H9 (cell line): ENCODE results near the gene POU2F2. TPM values are rescaled to one million over a fixed set of nuclear protein-coding genes. Genes with fewer than 3 reads are reported as not detected.

Experiments used
- DNase-seq: peaks from one replicate; pipeline ENCODE4 v3.0.0-alpha.2; 2017
- H2AFZ ChIP-seq: one replicate; pipeline ENCODE4 v1.6.1; 2013; ENCODE audit warnings: mild to moderate bottlenecking, low read length, control low read depth, moderate library complexity
- H2AK5ac ChIP-seq: 2 replicates; pipeline ENCODE4 v1.6.1; 2013; ENCODE audit warnings: low read length, control low read depth, mixed read lengths; ENCODE audit not compliant: insufficient read length
- H2BK120ac ChIP-seq: one replicate; pipeline ENCODE4 v1.6.1; 2013; ENCODE audit warnings: low read depth, mild to moderate bottlenecking, low read length, control low read depth, inconsistent platforms; ENCODE audit not compliant: poor library complexity, severe bottlenecking
- H2BK12ac ChIP-seq: 2 replicates; pipeline ENCODE4 v1.6.1; 2013; ENCODE audit warnings: low read length, control low read depth, mixed read lengths, low read depth; ENCODE audit not compliant: insufficient read length
- H2BK15ac ChIP-seq: 2 replicates; pipeline ENCODE4 v1.6.1; 2013; ENCODE audit warnings: low read depth, low read length, control low read depth
- H2BK20ac ChIP-seq: one replicate; pipeline ENCODE4 v1.6.1; 2013; ENCODE audit warnings: low read depth, mild to moderate bottlenecking, low read length, control low read depth, inconsistent platforms; ENCODE audit not compliant: poor library complexity, severe bottlenecking
- H2BK5ac ChIP-seq: 2 replicates; pipeline ENCODE4 v1.6.1; 2013; ENCODE audit warnings: low read length, control low read depth, mixed read lengths; ENCODE audit not compliant: insufficient read length
- H3K14ac ChIP-seq: 2 replicates; pipeline ENCODE4 v1.6.1; 2013; ENCODE audit warnings: low read length, control low read depth; ENCODE audit not compliant: insufficient read depth
- H3K18ac ChIP-seq: 2 replicates; pipeline ENCODE4 v1.6.1; 2013; ENCODE audit warnings: low read depth, mild to moderate bottlenecking, mixed read lengths, low read length, control low read depth; ENCODE audit not compliant: insufficient read length
- H3K23ac ChIP-seq: 2 replicates; pipeline ENCODE4 v1.6.1; 2013; ENCODE audit warnings: low read length, control low read depth, mixed read lengths, low read depth; ENCODE audit not compliant: insufficient read length
- H3K23me2 ChIP-seq: 2 replicates; pipeline ENCODE4 v1.6.1; 2013; ENCODE audit warnings: low read depth, mild to moderate bottlenecking, mixed read lengths, low read length, control low read depth; ENCODE audit not compliant: insufficient read length, poor library complexity, severe bottlenecking
- H3K27ac ChIP-seq: 2 replicates; pipeline ENCODE4 v1.5.1; 2013; ENCODE audit warnings: low read length, control low read depth, mixed read lengths, low read depth; ENCODE audit not compliant: insufficient read length
- H3K27me3 ChIP-seq: 2 replicates; pipeline ENCODE4 v1.6.1; 2013; ENCODE audit warnings: low read length, control low read depth, inconsistent platforms; ENCODE audit not compliant: insufficient read depth
- H3K4ac ChIP-seq: 2 replicates; pipeline ENCODE4 v1.6.1; 2013; ENCODE audit warnings: low read depth, mild to moderate bottlenecking, control low read depth, inconsistent platforms, low read length, moderate library complexity
- H3K4me1 ChIP-seq: 2 replicates; pipeline ENCODE4 v1.6.1; 2013; ENCODE audit warnings: low read length, control low read depth, inconsistent platforms; ENCODE audit not compliant: insufficient read depth
- H3K4me2 ChIP-seq: 2 replicates; pipeline ENCODE4 v1.6.1; 2013; ENCODE audit warnings: low read length, control low read depth, mixed read lengths; ENCODE audit not compliant: insufficient read length, insufficient read depth
- H3K56ac ChIP-seq: 2 replicates; pipeline ENCODE4 v1.6.1; 2013; ENCODE audit warnings: low read depth, mild to moderate bottlenecking, mixed read lengths, low read length, control low read depth; ENCODE audit not compliant: insufficient read length
- H3K79me1 ChIP-seq: 2 replicates; pipeline ENCODE4 v1.6.1; 2013; ENCODE audit warnings: low read depth, mild to moderate bottlenecking, moderate library complexity, low read length, control low read depth, inconsistent platforms; ENCODE audit not compliant: insufficient read depth, poor library complexity, severe bottlenecking
- H3K79me2 ChIP-seq: 2 replicates; pipeline ENCODE4 v1.6.1; 2013; ENCODE audit warnings: low read length, control low read depth, inconsistent platforms; ENCODE audit not compliant: insufficient read depth
- H3K9ac ChIP-seq: 2 replicates; pipeline ENCODE4 v1.6.1; 2013; ENCODE audit warnings: low read length, control low read depth, mixed read lengths; ENCODE audit not compliant: insufficient read length; ENCODE audit errors: extremely low read depth
- H3K9me3 ChIP-seq: one replicate; pipeline ENCODE4 v1.6.1; 2013; ENCODE audit warnings: low read depth, low read length, inconsistent platforms; ENCODE audit not compliant: control insufficient read depth
- H3T11ph ChIP-seq: one replicate; pipeline ENCODE4 v1.6.1; 2013; ENCODE audit warnings: mild to moderate bottlenecking, low read length, control low read depth, inconsistent platforms
- H4K20me1 ChIP-seq: one replicate; pipeline ENCODE4 v1.6.1; 2013; ENCODE audit not compliant: control insufficient read depth, insufficient read length, insufficient read depth
- H4K5ac ChIP-seq: 2 replicates; pipeline ENCODE4 v1.6.1; 2013; ENCODE audit warnings: low read depth, mild to moderate bottlenecking, mixed read lengths, low read length, control low read depth; ENCODE audit not compliant: insufficient read length
- H4K8ac ChIP-seq: replicated peaks from 2 replicates; pipeline ENCODE4 v1.6.1; 2013; ENCODE audit warnings: low read length, control low read depth, mixed read lengths, low read depth; ENCODE audit not compliant: insufficient read length
- H4K91ac ChIP-seq: 2 replicates; pipeline ENCODE4 v1.6.1; 2013; ENCODE audit warnings: low read depth, mild to moderate bottlenecking, moderate library complexity, mixed read lengths, low read length, control low read depth; ENCODE audit not compliant: insufficient read length
- H3K27ac Mint-ChIP-seq, 3 experiments: 2 replicates in 2 of 3; 3 replicates in 1 of 3; pipeline ENCODE4 v1.8.0; 2020 to 2021; ENCODE audit warnings: mixed read lengths in 3 of 3, mild to moderate bottlenecking in 1 of 3, moderate library complexity in 1 of 3
- H3K27me3 Mint-ChIP-seq: 2 replicates; pipeline ENCODE4 v1.8.0; 2021; ENCODE audit warnings: low read depth, mild to moderate bottlenecking, moderate library complexity, mixed read lengths
- H3K36me3 Mint-ChIP-seq, 3 experiments: 2 replicates in 2 of 3; 3 replicates in 1 of 3; pipeline ENCODE4 v1.8.0; 2020 to 2021; ENCODE audit warnings: low read depth in 3 of 3, mixed read lengths in 3 of 3; ENCODE audit not compliant: insufficient read depth in 1 of 3
- H3K4me1 Mint-ChIP-seq, 2 experiments: 2 replicates each; pipeline ENCODE4 v1.8.0; 2020; ENCODE audit warnings: mixed read lengths in 2 of 2
- H3K4me3 Mint-ChIP-seq, 2 experiments: 2 replicates in 1 of 2; 3 replicates in 1 of 2; pipeline ENCODE4 v1.8.0; 2020 to 2021; ENCODE audit warnings: mild to moderate bottlenecking in 2 of 2, mixed read lengths in 2 of 2, moderate library complexity in 1 of 2
- H3K9me3 Mint-ChIP-seq, 2 experiments: 2 replicates in 1 of 2; 3 replicates in 1 of 2; pipeline ENCODE4 v1.8.0; 2020; ENCODE audit warnings: mild to moderate bottlenecking in 2 of 2, mixed read lengths in 2 of 2, moderate library complexity in 1 of 2
- WGBS: extraction: QIAGEN DNeasy Blood & Tissue Kit; methylation state at CpG from one replicate; pipeline ENCODE4 v1.1.7; 2013; ENCODE audit warnings: missing lambda C conversion rate, low lambda C conversion rate, mixed read lengths; ENCODE audit not compliant: insufficient read length; ENCODE audit errors: extremely low coverage; 5-methylcytosine and 5-hydroxymethylcytosine counted together
- total RNA-seq: library from RNA; stranded (reverse); gene quantifications from 2 replicates; pipeline ENCODE4 v1.2.1, GENCODE V29; 2021
- TF ChIP-seq, protein P1 (sequence below): fragments of 200-600 bp; sonication (generic); conservative IDR thresholded peaks from 3 replicates; pipeline ENCODE4 v1.8.0; 2021; ENCODE audit warnings: antibody characterized with exemption, mild to moderate bottlenecking

The POU2F2 gene
- total RNA-seq, 1 experiment from 2014 or later = 2.9 TPM

DNA sequence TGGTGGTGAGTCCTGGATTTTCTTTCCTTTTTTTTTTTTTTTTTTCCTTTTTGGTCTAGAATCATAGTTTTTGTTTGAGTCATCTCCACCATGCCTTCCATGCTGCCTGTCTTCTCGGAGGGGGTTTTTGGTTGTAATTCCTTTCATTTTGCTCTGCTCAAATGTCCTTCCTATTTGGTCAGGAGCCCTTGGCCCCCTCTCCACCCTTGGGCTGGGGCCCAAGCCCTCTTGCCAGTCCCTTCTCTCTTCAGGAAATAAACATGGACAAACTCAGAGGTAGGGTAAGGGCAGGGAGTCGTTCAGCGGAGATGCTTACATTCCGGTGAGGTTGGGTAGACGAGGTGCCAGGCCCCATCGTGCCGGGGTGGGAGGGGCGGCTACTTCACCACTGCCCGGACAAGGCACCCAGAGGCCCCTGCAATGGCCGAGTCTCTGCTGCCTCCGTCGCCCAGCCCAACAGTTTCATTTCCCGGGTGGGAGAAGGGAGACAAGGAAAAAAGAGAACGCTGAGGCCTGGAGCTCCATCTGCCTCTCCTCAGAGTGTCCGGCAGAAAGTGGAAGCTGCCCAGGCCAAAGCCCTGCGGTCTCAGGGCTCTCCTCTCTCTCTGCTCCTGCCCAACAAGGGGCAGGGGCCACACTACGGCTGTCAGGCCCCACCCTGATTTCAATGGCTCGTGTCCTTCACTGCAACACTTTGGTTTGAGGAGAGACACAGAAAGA lies 43.6 kb downstream of the POU2F2 start:
- H3K4me1 Mint-ChIP-seq = peaks cover 16 to 44% of the 10 kb centered on the region in 2 experiments
- no peak overlapping the region for H3K9ac ChIP-seq
- no peak overlapping the region for H3K4me2 ChIP-seq
- no peak overlapping the region for H2BK5ac ChIP-seq
- H3K56ac ChIP-seq = no peak overlapping the region
- H2BK15ac ChIP-seq = no peak overlapping the region
- no peaks in the 10 kb centered on the region; a peak in 1 of 7 replicates for H3K36me3 Mint-ChIP-seq
- H3T11ph ChIP-seq = no peak overlapping the region
- no peak overlapping the region for H4K5ac ChIP-seq
- H3K23me2 ChIP-seq = no peaks in the 10 kb centered on the region
- H3K27me3 Mint-ChIP-seq = peaks cover 3% of the 10 kb centered on the region
- no peak overlapping the region for H3K23ac ChIP-seq
- no peak overlapping the region for H2BK120ac ChIP-seq
- H3K9me3 Mint-ChIP-seq = no peaks in the 10 kb centered on the region
- no peaks in the 10 kb centered on the region for H3K79me1 ChIP-seq
- no CpG with 5 or more reads among the region's 18 CpGs for WGBS
- TF ChIP-seq, protein P1, sequence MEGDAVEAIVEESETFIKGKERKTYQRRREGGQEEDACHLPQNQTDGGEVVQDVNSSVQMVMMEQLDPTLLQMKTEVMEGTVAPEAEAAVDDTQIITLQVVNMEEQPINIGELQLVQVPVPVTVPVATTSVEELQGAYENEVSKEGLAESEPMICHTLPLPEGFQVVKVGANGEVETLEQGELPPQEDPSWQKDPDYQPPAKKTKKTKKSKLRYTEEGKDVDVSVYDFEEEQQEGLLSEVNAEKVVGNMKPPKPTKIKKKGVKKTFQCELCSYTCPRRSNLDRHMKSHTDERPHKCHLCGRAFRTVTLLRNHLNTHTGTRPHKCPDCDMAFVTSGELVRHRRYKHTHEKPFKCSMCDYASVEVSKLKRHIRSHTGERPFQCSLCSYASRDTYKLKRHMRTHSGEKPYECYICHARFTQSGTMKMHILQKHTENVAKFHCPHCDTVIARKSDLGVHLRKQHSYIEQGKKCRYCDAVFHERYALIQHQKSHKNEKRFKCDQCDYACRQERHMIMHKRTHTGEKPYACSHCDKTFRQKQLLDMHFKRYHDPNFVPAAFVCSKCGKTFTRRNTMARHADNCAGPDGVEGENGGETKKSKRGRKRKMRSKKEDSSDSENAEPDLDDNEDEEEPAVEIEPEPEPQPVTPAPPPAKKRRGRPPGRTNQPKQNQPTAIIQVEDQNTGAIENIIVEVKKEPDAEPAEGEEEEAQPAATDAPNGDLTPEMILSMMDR = no peak
- H3K79me2 ChIP-seq = no peaks in the 10 kb centered on the region
- H3K27me3 ChIP-seq = no peaks in the 10 kb centered on the region
- no peaks in the 10 kb centered on the region for H4K20me1 ChIP-seq
- no peak overlapping the region for H2AK5ac ChIP-seq
- H3K4me3 Mint-ChIP-seq = no peak overlapping the region; a peak in 1 of 5 replicates
- H3K27ac ChIP-seq = no peak overlapping the region
- no peak overlapping the region for H2AFZ ChIP-seq
- H3K27ac Mint-ChIP-seq = peak overlapping the region in 1 of 3 experiments; percentile 69; a peak in 2 of 7 replicates
- H4K8ac ChIP-seq = no peak overlapping the region
- DNase-seq = no peak
- no peak overlapping the region for H3K18ac ChIP-seq
- no peak overlapping the region for H3K4ac ChIP-seq
- no peak overlapping the region for H4K91ac ChIP-seq
- H2BK12ac ChIP-seq = no peak overlapping the region
- H3K14ac ChIP-seq = no peak overlapping the region
- no peaks in the 10 kb centered on the region for H3K9me3 ChIP-seq
- no peak overlapping the region for H2BK20ac ChIP-seq
- no peaks in the 10 kb centered on the region for H3K4me1 ChIP-seq
